Measurements from ENCODE around the gene SCYL1.

DNA sequence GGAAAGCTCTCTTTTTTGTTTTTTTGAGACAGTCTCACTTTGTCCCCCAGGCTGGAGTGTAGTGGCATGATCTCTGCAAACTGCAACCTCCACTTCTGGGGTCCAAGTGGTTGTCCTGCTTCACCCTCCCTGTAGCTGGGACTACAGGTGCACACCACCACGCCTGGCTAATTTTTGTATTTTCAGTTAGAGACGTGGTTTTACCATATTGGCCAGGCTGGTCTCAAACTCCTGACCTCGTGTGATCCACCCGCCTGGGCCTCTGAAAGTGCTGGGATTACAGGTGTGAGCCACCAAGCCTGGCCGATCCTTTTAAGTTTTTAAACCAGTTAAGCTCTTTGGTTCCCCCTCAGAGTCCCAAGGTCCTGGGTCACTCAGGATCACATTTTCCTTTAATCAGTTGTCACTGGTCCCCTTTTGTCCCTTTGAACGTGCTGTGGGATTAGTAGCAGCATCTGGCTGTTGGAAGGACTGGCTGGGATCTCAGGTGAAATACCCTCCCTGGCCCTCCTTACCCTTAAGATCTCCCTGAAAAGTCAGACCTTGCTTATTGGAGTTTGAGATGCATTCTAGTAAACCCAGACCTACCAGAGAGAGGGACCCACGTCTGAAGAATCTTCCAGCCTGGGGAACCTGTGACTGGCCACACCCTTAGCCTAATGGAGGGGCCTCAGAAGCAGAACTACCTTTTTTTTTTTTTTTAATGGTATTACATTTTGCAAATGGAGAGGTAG is 17.9 kb upstream of the SCYL1 start:
- TF ChIP-seq, protein P1, sequence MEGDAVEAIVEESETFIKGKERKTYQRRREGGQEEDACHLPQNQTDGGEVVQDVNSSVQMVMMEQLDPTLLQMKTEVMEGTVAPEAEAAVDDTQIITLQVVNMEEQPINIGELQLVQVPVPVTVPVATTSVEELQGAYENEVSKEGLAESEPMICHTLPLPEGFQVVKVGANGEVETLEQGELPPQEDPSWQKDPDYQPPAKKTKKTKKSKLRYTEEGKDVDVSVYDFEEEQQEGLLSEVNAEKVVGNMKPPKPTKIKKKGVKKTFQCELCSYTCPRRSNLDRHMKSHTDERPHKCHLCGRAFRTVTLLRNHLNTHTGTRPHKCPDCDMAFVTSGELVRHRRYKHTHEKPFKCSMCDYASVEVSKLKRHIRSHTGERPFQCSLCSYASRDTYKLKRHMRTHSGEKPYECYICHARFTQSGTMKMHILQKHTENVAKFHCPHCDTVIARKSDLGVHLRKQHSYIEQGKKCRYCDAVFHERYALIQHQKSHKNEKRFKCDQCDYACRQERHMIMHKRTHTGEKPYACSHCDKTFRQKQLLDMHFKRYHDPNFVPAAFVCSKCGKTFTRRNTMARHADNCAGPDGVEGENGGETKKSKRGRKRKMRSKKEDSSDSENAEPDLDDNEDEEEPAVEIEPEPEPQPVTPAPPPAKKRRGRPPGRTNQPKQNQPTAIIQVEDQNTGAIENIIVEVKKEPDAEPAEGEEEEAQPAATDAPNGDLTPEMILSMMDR (IDR thresholded peaks at IDR 0.05; ENCODE audit: low read depth, low read length) = no peak
- TF ChIP-seq EZH2phosphoT487 (IDR thresholded peaks at IDR 0.05; ENCODE audit: low read depth) = no peak

Measured in OCI-LY3 (cell line).